ENCODE results near the gene DLGAP1.

DNA sequence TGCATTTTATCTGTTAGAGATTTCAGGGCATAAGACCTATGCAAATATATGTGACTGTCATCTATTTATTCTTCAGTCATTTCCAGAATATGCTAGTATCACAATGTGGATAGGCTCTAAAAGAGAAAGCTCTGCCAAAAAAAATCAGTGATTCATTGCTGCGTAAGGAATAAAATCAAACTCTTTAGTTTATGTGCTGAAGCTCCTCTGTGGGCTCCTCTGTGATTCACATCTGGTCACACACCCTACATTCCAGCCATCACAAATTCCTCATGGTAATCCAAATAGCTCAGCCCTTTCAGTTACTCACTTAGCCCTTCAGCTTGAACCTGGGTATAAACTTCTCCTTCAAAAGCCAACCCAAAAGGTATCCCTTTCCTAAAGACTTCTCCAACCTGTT lies 21.4 kb downstream of the DLGAP1 start:
- TF ChIP-seq, protein P1, sequence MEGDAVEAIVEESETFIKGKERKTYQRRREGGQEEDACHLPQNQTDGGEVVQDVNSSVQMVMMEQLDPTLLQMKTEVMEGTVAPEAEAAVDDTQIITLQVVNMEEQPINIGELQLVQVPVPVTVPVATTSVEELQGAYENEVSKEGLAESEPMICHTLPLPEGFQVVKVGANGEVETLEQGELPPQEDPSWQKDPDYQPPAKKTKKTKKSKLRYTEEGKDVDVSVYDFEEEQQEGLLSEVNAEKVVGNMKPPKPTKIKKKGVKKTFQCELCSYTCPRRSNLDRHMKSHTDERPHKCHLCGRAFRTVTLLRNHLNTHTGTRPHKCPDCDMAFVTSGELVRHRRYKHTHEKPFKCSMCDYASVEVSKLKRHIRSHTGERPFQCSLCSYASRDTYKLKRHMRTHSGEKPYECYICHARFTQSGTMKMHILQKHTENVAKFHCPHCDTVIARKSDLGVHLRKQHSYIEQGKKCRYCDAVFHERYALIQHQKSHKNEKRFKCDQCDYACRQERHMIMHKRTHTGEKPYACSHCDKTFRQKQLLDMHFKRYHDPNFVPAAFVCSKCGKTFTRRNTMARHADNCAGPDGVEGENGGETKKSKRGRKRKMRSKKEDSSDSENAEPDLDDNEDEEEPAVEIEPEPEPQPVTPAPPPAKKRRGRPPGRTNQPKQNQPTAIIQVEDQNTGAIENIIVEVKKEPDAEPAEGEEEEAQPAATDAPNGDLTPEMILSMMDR (IDR thresholded peaks at IDR 0.05) = no peak
- TF ChIP-seq POLR2A (IDR thresholded peaks at IDR 0.05) (no peak), POLR2AphosphoS5 (IDR thresholded peaks at IDR 0.05) (no peak)

All from breast epithelium (tissue), 3 donors.